Ovary (tissue), 3 donors: ENCODE measurements around the gene TRPV4.

Source experiments
- EP300 ChIP-seq: sonication (generic); formaldehyde crosslinking; IDR thresholded peaks from one replicate; pipeline ENCODE4 v1.6.1; 2017; ENCODE audit warnings: antibody characterized with exemption
- POLR2A ChIP-seq: fragments of 450-650 bp; IDR thresholded peaks from one replicate; pipeline ENCODE4 v1.6.1; 2017; ENCODE audit warnings: antibody characterized with exemption, mild to moderate bottlenecking, moderate library complexity
- TF ChIP-seq, protein P1 (sequence below), 3 donors: fragments of 450-650 bp in 2 of 3; fragments of 200-600 bp in 1 of 3; IDR thresholded peaks; one replicate each; pipeline versions ENCODE4 v1.5.1 to v1.8.0; 2016 to 2022; ENCODE audit warnings: antibody characterized with exemption in 3 of 3, mild to moderate bottlenecking in 1 of 3
- donor health status: DM: no; HTN: no; CAD: no.

DNA sequence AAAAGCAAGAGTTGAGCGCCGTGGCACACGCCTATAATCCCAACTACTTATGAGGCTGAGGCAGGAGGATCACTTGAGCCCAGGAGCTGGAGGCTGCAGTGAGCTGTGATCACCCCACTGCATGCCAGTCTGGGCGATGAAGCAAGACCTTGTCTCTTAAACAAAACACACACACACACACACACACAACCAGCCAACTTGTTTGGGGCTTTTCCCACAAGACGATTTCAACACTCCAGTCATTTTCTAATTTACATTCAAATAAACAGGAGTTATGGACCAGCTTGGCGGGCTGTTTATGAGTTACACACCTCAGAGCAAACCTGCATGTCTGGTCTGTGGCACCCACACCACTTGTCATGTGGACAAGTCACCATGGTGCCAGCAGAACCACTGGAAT lies 40.5 kb upstream of the TRPV4 start:
- TF ChIP-seq, protein P1, sequence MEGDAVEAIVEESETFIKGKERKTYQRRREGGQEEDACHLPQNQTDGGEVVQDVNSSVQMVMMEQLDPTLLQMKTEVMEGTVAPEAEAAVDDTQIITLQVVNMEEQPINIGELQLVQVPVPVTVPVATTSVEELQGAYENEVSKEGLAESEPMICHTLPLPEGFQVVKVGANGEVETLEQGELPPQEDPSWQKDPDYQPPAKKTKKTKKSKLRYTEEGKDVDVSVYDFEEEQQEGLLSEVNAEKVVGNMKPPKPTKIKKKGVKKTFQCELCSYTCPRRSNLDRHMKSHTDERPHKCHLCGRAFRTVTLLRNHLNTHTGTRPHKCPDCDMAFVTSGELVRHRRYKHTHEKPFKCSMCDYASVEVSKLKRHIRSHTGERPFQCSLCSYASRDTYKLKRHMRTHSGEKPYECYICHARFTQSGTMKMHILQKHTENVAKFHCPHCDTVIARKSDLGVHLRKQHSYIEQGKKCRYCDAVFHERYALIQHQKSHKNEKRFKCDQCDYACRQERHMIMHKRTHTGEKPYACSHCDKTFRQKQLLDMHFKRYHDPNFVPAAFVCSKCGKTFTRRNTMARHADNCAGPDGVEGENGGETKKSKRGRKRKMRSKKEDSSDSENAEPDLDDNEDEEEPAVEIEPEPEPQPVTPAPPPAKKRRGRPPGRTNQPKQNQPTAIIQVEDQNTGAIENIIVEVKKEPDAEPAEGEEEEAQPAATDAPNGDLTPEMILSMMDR (IDR thresholded peaks at IDR 0.05), result no peak
- TF ChIP-seq POLR2A (no peak), EP300 (no peak)
